Kidney (tissue), 14 donors: ENCODE measurements around the gene RPL26. TPM values are rescaled to one million over a fixed set of nuclear protein-coding genes. Genes with fewer than 3 reads are reported as not detected.
"Not testable (repeated sequence)": the region's sequence is repeated elsewhere in the genome, so short reads cannot be mapped to it uniquely, and the experiment has no call there.

Source experiments
- DNase-seq, 5 donors: peaks; one replicate each; pipeline ENCODE4 v3.0.0-alpha.2; 2013 to 2020
- FAIRE-seq: peaks from 2 replicates; lab custom pipeline; 2012; peaks lifted over from hg19 to GRCh38; lab: Jason Lieb, UNC
- H3K27ac ChIP-seq, 2 donors: one replicate each; pipeline ENCODE4 v1.7.0; 2013; ENCODE audit warnings: low read depth in 2 of 2, low read length in 2 of 2, inconsistent platforms in 1 of 2
- H3K27me3 ChIP-seq: one replicate; pipeline ENCODE4 v1.7.1; 2013; ENCODE audit warnings: low read length, inconsistent platforms; ENCODE audit not compliant: control insufficient read depth, insufficient read depth
- H3K36me3 ChIP-seq, 3 donors: one replicate each; pipeline versions ENCODE4 v1.7.0 to v1.7.1; 2013; ENCODE audit warnings: low read length in 3 of 3, control low read depth in 1 of 3, inconsistent platforms in 1 of 3; ENCODE audit not compliant: insufficient read depth in 3 of 3, control insufficient read depth in 2 of 3
- H3K4me1 ChIP-seq, 3 donors: one replicate each; pipeline versions ENCODE4 v1.7.0 to v1.7.1; 2013; ENCODE audit warnings: low read length in 3 of 3, inconsistent platforms in 1 of 3, low read depth in 1 of 3; ENCODE audit not compliant: control insufficient read depth in 2 of 3, insufficient read depth in 2 of 3
- H3K4me3 ChIP-seq, 3 donors: one replicate each; pipeline versions ENCODE4 v1.7.0 to v1.8.1; 2013; ENCODE audit warnings: low read length in 3 of 3, control low read depth in 1 of 3, inconsistent platforms in 1 of 3
- H3K9ac ChIP-seq, 3 donors: one replicate each; pipeline versions ENCODE4 v1.7.0 to v1.7.1; 2013; ENCODE audit warnings: low read length in 3 of 3, control low read depth in 1 of 3, inconsistent platforms in 1 of 3
- H3K9me3 ChIP-seq, 3 donors: one replicate each; pipeline versions ENCODE4 v1.7.0 to v1.7.1; 2013; ENCODE audit warnings: low read length in 3 of 3, control low read depth in 1 of 3, inconsistent platforms in 1 of 3; ENCODE audit not compliant: control insufficient read depth in 2 of 3, insufficient read depth in 1 of 3
- CTCF ChIP-seq: IDR thresholded peaks from 3 replicates; pipeline ENCODE4 v1.5.1; 2012; ENCODE audit warnings: mild to moderate bottlenecking, moderate library complexity, borderline replicate concordance; ENCODE audit not compliant: insufficient read depth; ENCODE audit errors: extremely low read depth
- intact Hi-C: fragments of 100-400 bp; cut with DNase I; formaldehyde crosslinking; loops from one replicate; pipeline ENCODE4 v1.11.1; 2022
- polyA plus RNA-seq: library from polyadenylated mRNA; stranded (reverse); fragments of 350-450 nt; fragmentation: Illumina TruSeq; extraction: RNeasy Lipid Tissue Mini Kit (QIAGEN cat#74804); gene quantifications from one replicate; pipeline ENCODE4 v1.2.3, GENCODE V29; 2014; ENCODE audit warnings: low read depth, low replicate concordance; ENCODE audit not compliant: insufficient read depth
- total RNA-seq: library from RNA; stranded (reverse); fragmentation: NEBNext Ultra II Directional; extraction: Animal tissue kit (Norgen Biotek cat#: 25700); gene quantifications from one replicate; pipeline ENCODE4 v1.2.1, GENCODE V29; 2021
- donor health status: control.
- donor health status: control.
- donor health status: control.
- donor health status: control.
- donor health status: control.
- donor health status: DM: yes; HTN: yes; CAD: no.
- donor health status: Normal renal cell carcinoma (clear cell type).

RPL26 gene
- total and polyA plus RNA-seq, 2 donors from 2014 or later, result 1,267 to 2,696 TPM

GRCh38 chr17:8354236-8354635 is 28.8 kb downstream of the RPL26 start:
- Histone ChIP-seq H3K9ac (no peak overlapping the region), H3K4me3 (no peak overlapping the region), H3K4me1 (no peaks in the 10 kb centered on the region), H3K36me3 (no peaks in the 10 kb centered on the region), H3K9me3 (no peaks in the 10 kb centered on the region), H3K27ac (no peak overlapping the region), H3K27me3 (no peaks in the 10 kb centered on the region)
- TF ChIP-seq CTCF, result no peak
- FAIRE-seq (no peak), DNase-seq (no peak)
- intact Hi-C loops, result no loop called here

DNA sequence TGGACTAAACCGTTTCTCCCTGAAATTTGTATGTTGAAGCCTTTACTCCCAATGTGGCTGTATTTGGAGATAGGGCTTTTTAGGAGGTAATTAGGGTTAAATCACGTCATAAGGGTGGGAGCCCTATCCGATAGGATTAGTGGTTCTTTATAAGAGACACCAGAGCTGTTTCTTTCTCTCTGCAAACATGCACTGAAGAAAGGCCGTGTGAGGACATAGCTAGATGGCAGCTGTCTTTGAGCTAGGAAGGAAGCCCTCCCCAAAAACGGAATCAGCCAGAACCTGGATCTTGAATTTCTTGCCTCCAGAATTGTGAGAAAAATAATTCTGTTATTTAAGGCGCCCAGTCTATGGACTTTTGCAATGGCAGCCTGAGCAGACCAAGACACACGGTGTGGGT is 29.3 kb downstream of the RPL26 start:
- no peaks in the 10 kb centered on the region for H3K9me3 ChIP-seq
- no peak overlapping the region for H3K27ac ChIP-seq
- intact Hi-C loops, result no loop called here
- H3K9ac ChIP-seq, result no peak overlapping the region
- DNase-seq, result no peak
- no peak for FAIRE-seq
- TF ChIP-seq CTCF, result no peak
- H3K36me3 ChIP-seq, result no peaks in the 10 kb centered on the region
- no peak overlapping the region for H3K4me3 ChIP-seq
- no peaks in the 10 kb centered on the region for H3K4me1 ChIP-seq
- H3K27me3 ChIP-seq, result no peaks in the 10 kb centered on the region

- TF ChIP-seq CTCF, result no peak
- no peaks in the 10 kb centered on the region for H3K36me3 ChIP-seq
- intact Hi-C loops, result no loop called here
- H3K9ac ChIP-seq, result no peak overlapping the region
- H3K4me1 ChIP-seq, result no peaks in the 10 kb centered on the region
- FAIRE-seq (no peak), DNase-seq (no peak)
- H3K4me3 ChIP-seq, result no peak overlapping the region
- no peaks in the 10 kb centered on the region for H3K9me3 ChIP-seq
- H3K27ac ChIP-seq, result no peak overlapping the region
- H3K27me3 ChIP-seq, result no peaks in the 10 kb centered on the region
Measured at GRCh38 chr17:8350339-8350738, 32.7 kb downstream of the RPL26 start.

GRCh38 chr17:8347001-8347400 is 36.0 kb downstream of the RPL26 start:
- H3K9ac ChIP-seq, H3K27ac ChIP-seq, H3K9me3 ChIP-seq, H3K4me1 ChIP-seq, H3K36me3 ChIP-seq, H3K27me3 ChIP-seq, FAIRE-seq, intact Hi-C loops, DNase-seq, H3K4me3 ChIP-seq: not testable (repeated sequence)
